ENCODE measurements around the gene DLGAP1.

DLGAP1 gene

GRCh38 chr18:3552305-3552704 lies 902.8 kb downstream of the DLGAP1 start:
- Histone ChIP-seq H3K27ac (ENCODE audit: low read length) (no peak overlapping the region), H3K4me3 (ENCODE audit: low read length) (no peak overlapping the region), H3K9ac (ENCODE audit: low read depth, low read length) (no peak overlapping the region), H3K36me3 (ENCODE audit: insufficient read depth, low read depth, low read length) (no peaks in the 10 kb centered on the region), H3K27me3 (ENCODE audit: insufficient read depth, low read length) (no peaks in the 10 kb centered on the region), H3K9me3 (ENCODE audit: insufficient read depth, low read depth, low read length) (no peaks in the 10 kb centered on the region), H3K4me1 (ENCODE audit: insufficient read depth, low read length) (peaks cover 31% of the 10 kb centered on the region; the same call in 1 of the 2 replicates)

DNA sequence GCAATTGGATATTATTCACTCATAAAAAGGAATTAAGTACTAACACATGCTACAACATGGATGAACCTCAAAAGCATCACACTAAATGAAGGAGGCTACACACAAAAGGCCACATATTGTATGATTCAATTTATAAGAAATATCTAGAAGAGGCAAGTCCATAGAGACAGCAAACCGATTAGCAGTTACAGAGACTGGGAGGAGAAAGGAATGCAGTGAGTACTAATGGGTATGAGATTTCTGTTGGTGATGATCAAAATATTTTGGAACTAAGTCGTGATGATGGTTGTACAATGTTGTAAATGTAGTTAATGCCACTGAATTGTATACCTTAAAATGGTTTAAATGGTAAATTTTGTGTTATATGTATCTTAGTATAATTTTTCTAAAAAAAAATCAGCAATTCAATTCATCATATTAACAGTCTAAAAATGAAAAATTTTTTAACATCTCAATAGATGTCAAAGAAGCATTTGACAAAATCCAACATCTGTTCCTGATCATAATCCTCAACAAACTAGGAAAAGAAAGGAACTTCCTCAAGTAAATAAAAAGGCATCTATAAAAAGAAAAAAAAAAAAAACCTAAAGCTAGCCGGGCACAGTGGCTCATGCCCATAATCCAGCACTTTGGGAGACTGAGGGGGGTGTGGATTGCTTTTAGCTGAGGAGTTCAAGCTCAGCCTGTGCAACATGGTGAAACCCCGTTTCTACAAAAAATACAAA lies 907.1 kb downstream of the DLGAP1 start:
- Histone ChIP-seq H3K4me1 (ENCODE audit: insufficient read depth, low read length) (peaks cover 9% of the 10 kb centered on the region; the same call in 1 of the 2 replicates), H3K27ac (ENCODE audit: low read length) (no peak overlapping the region), H3K9ac (ENCODE audit: low read depth, low read length) (no peak overlapping the region), H3K36me3 (ENCODE audit: insufficient read depth, low read depth, low read length) (no peaks in the 10 kb centered on the region), H3K4me3 (ENCODE audit: low read length) (no peak overlapping the region), H3K9me3 (ENCODE audit: insufficient read depth, low read depth, low read length) (no peaks in the 10 kb centered on the region), H3K27me3 (ENCODE audit: insufficient read depth, low read length) (no peaks in the 10 kb centered on the region)

DNA sequence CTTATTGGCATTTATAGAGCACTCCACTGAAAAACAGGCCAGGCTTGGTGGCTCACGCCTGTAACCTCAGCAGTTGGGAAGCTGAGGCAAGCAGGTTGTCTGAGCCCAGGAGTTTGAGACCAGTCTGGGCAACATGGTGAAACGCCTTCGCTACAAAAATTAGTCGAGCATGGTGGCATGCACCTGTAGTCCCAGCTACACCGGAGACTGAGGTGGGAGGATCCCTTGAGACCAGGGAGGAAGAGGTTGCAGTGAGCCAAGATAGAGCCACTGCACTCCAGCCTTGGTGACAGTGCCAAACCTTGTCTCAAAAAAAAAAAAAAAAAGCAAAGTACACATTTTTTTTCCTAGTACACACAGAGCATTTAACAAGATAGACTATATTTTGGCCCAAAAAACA lies 909.0 kb downstream of the DLGAP1 start:
- H3K36me3 ChIP-seq (ENCODE audit: insufficient read depth, low read depth, low read length) = no peaks in the 10 kb centered on the region
- H3K9ac ChIP-seq (ENCODE audit: low read depth, low read length) = no peak overlapping the region
- H3K27ac ChIP-seq (ENCODE audit: low read length) = no peak overlapping the region
- no peaks in the 10 kb centered on the region for H3K27me3 ChIP-seq (ENCODE audit: insufficient read depth, low read length)
- no peaks in the 10 kb centered on the region for H3K9me3 ChIP-seq (ENCODE audit: insufficient read depth, low read depth, low read length)
- no peak overlapping the region for H3K4me3 ChIP-seq (ENCODE audit: low read length)
- no peaks in the 10 kb centered on the region for H3K4me1 ChIP-seq (ENCODE audit: insufficient read depth, low read length)

DNA sequence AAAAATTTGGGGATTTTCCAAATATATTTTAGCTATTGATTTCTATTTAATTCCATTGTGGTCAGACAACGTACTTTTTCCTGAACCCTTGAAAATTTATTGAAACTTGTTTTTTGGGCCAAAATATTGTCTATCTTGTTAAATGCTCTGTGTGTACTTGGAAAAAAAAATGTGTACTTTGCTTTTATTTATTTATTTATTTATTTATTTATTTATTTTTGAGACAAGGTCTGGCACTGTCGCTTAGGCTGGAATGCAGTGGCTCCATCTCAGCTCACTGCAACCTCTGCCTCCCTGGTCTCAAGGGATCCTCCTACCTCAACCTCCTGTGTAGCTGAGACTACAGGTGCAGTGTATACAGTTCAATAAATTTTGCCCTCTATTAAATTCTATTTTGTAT lies 910.6 kb downstream of the DLGAP1 start:
- H3K27ac ChIP-seq (ENCODE audit: low read length) = no peak overlapping the region
- H3K27me3 ChIP-seq (ENCODE audit: insufficient read depth, low read length) = no peaks in the 10 kb centered on the region
- no peaks in the 10 kb centered on the region for H3K36me3 ChIP-seq (ENCODE audit: insufficient read depth, low read depth, low read length)
- no peak overlapping the region for H3K9ac ChIP-seq (ENCODE audit: low read depth, low read length)
- no peaks in the 10 kb centered on the region for H3K4me1 ChIP-seq (ENCODE audit: insufficient read depth, low read length)
- no peaks in the 10 kb centered on the region for H3K9me3 ChIP-seq (ENCODE audit: insufficient read depth, low read depth, low read length)
- no peak overlapping the region for H3K4me3 ChIP-seq (ENCODE audit: low read length)

DNA sequence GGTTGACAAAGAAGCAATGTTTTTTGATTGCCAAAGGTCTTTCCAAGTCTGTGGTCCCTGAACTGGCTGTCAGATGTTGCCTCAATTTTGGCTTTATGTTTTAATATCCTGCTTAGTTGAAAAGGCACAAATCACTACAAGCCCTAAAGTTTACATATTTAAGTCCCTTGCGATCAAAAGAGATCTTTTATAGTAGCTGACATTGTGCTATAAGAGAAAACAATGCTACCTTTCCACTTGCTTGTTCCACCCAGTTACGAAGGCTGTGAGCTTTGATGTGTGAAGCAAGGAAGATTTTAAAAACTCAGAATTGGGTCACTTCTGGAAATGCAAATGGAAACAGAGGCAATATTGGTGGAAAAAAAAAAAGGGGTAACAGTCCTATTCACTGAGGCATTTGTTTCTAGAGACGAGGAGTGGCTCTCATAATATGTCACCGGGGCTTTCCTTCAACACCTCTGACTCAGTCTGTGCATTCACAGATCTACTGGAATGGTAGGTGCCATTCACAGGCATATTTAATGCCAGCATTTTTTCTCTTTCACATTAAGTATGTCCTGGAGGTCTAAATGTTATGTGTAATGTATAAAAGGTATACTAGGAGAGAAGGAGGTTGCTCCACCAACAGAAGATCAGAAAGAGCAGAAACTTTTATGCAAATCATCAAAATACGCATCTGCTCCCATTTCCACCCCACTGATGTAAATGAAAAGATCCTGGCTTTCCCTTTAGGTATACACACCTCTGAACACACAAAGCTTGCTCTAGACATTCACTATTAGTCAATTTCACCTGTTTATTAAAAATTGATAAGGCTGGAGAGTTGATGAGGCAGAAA lies 913.3 kb downstream of the DLGAP1 start:
- no peaks in the 10 kb centered on the region for H3K27me3 ChIP-seq (ENCODE audit: insufficient read depth, low read length)
- H3K9me3 ChIP-seq (ENCODE audit: insufficient read depth, low read depth, low read length) = no peaks in the 10 kb centered on the region
- no peak overlapping the region for H3K9ac ChIP-seq (ENCODE audit: low read depth, low read length)
- H3K27ac ChIP-seq (ENCODE audit: low read length) = no peak overlapping the region
- H3K4me3 ChIP-seq (ENCODE audit: low read length) = no peak overlapping the region
- H3K4me1 ChIP-seq (ENCODE audit: insufficient read depth, low read length) = no peaks in the 10 kb centered on the region
- no peaks in the 10 kb centered on the region for H3K36me3 ChIP-seq (ENCODE audit: insufficient read depth, low read depth, low read length)

- H3K4me3 ChIP-seq (ENCODE audit: low read length) = no peak overlapping the region
Observed at GRCh38 chr18:3540805-3541548, 914.1 kb downstream of the DLGAP1 start.

DNA sequence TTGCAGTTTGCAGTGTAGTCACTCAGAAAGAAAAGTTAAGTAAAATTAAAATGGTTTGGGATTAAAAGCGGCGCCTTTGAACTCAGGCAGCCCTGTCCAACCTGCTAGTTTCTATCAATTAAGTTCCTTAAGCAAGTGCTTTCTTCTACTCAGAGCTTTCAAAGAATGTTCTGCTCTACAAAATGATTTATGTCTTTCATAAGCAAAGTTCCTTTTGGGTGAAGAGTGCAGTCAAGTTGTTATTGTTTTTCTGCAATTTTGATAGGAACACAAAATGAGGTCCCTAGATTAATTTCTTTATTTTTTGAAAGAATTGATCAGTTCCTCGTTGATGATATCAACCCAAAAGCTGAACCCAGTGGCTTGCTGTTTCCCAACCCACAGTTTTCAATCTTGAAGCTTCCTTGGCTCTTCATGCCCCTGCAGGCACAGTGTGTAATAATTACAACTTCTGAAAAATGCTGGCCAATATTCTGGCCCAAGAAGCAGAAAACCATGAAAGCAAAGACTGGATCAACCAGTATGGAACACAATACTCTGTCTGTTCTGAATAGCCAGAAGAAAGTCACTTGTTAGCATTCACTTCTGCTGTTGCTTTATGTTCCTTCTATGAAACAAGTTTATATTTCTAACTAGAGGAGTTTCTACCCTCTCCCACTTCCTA lies 916.0 kb downstream of the DLGAP1 start:
- Histone ChIP-seq H3K4me1 (ENCODE audit: insufficient read depth, low read length) (no peaks in the 10 kb centered on the region), H3K27me3 (ENCODE audit: insufficient read depth, low read length) (no peaks in the 10 kb centered on the region), H3K27ac (ENCODE audit: low read length) (no peak overlapping the region), H3K9ac (ENCODE audit: low read depth, low read length) (no peak overlapping the region), H3K9me3 (ENCODE audit: insufficient read depth, low read depth, low read length) (no peaks in the 10 kb centered on the region), H3K36me3 (ENCODE audit: insufficient read depth, low read depth, low read length) (no peaks in the 10 kb centered on the region), H3K4me3 (ENCODE audit: low read length) (no peak overlapping the region)

More at GRCh38 chr18:3540805-3541548, 914.1 kb downstream of the DLGAP1 start:
- H3K27me3 ChIP-seq (ENCODE audit: insufficient read depth, low read length) = no peaks in the 10 kb centered on the region
- H3K36me3 ChIP-seq (ENCODE audit: insufficient read depth, low read depth, low read length) = no peaks in the 10 kb centered on the region
- H3K4me1 ChIP-seq (ENCODE audit: insufficient read depth, low read length) = no peaks in the 10 kb centered on the region
- H3K9me3 ChIP-seq (ENCODE audit: insufficient read depth, low read depth, low read length) = no peaks in the 10 kb centered on the region
- H3K9ac ChIP-seq (ENCODE audit: low read depth, low read length) = no peak overlapping the region
- H3K27ac ChIP-seq (ENCODE audit: low read length) = no peak overlapping the region

- no peak overlapping the region for H3K9ac ChIP-seq (ENCODE audit: low read depth, low read length)
Observed at GRCh38 chr18:3538456-3538855, 916.7 kb downstream of the DLGAP1 start.

DNA sequence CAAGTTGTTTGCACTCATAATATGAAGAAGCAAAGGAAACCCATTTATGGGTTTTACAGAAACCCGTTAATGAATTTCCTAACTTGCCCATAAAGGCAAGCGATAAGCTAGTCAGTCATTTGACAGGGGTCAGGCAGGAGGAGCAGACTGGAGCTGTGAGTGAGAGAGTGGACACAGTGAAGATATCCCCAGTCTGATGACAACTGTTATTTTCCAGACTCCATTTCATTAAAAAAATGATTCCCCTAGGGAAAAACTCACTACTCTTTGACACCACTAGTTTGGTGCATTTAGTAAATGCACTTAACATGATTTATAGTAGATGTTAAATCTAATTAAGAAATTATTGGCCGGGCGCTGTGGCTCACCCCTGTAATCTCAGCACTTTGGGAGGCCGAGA lies 924.3 kb downstream of the DLGAP1 start:
- H3K27ac ChIP-seq (ENCODE audit: low read length) = no peak overlapping the region
- no peak overlapping the region for H3K4me3 ChIP-seq (ENCODE audit: low read length)

More at GRCh38 chr18:3538456-3538855, 916.7 kb downstream of the DLGAP1 start:
- Histone ChIP-seq H3K4me1 (ENCODE audit: insufficient read depth, low read length) (no peaks in the 10 kb centered on the region), H3K36me3 (ENCODE audit: insufficient read depth, low read depth, low read length) (no peaks in the 10 kb centered on the region), H3K27ac (ENCODE audit: low read length) (no peak overlapping the region), H3K27me3 (ENCODE audit: insufficient read depth, low read length) (no peaks in the 10 kb centered on the region), H3K9me3 (ENCODE audit: insufficient read depth, low read depth, low read length) (no peaks in the 10 kb centered on the region), H3K4me3 (ENCODE audit: low read length) (no peak overlapping the region)

DNA sequence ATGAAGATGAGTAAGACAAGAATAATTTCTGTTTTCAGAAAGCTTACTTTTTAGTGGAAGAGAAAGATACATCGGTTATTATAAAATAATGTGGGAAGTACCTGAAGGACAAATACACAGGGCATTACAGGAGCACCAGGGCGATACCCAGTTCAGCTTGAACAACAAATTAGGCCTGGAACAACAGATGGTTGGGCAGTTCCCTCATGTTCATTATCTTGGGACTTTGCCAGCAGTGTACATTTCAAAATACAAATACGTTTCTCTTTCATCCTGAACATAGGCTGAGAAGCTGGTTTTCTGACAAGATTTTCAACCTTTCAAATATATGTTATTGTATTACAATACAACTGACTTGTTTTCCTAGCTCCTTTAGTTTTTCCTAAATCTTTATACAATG lies 925.5 kb downstream of the DLGAP1 start:
- Histone ChIP-seq H3K4me1 (ENCODE audit: insufficient read depth, low read length) (peaks cover 22% of the 10 kb centered on the region; the same call in 1 of the 2 replicates), H3K36me3 (ENCODE audit: insufficient read depth, low read depth, low read length) (no peaks in the 10 kb centered on the region), H3K9ac (ENCODE audit: low read depth, low read length) (no peak overlapping the region), H3K9me3 (ENCODE audit: insufficient read depth, low read depth, low read length) (no peaks in the 10 kb centered on the region), H3K4me3 (ENCODE audit: low read length) (no peak overlapping the region), H3K27ac (ENCODE audit: low read length) (no peak overlapping the region), H3K27me3 (ENCODE audit: insufficient read depth, low read length) (no peaks in the 10 kb centered on the region)

More for the DNA sequence above, 924.3 kb downstream of the DLGAP1 start:
- Histone ChIP-seq H3K9me3 (ENCODE audit: insufficient read depth, low read depth, low read length) (no peaks in the 10 kb centered on the region), H3K36me3 (ENCODE audit: insufficient read depth, low read depth, low read length) (no peaks in the 10 kb centered on the region), H3K4me1 (ENCODE audit: insufficient read depth, low read length) (peaks cover 20% of the 10 kb centered on the region; the same call in 1 of the 2 replicates), H3K27me3 (ENCODE audit: insufficient read depth, low read length) (no peaks in the 10 kb centered on the region), H3K9ac (ENCODE audit: low read depth, low read length) (no peak overlapping the region)

- Histone ChIP-seq H3K9me3 (ENCODE audit: insufficient read depth, low read depth, low read length) (peaks cover 2% of the 10 kb centered on the region; the same call in 1 of the 2 replicates), H3K27me3 (ENCODE audit: insufficient read depth, low read length) (no peaks in the 10 kb centered on the region), H3K27ac (ENCODE audit: low read length) (no peak overlapping the region), H3K9ac (ENCODE audit: low read depth, low read length) (no peak overlapping the region), H3K4me3 (ENCODE audit: low read length) (no peak overlapping the region), H3K36me3 (ENCODE audit: insufficient read depth, low read depth, low read length) (no peaks in the 10 kb centered on the region), H3K4me1 (ENCODE audit: insufficient read depth, low read length) (peaks cover 22% of the 10 kb centered on the region; the same call in 1 of the 2 replicates)
Observed at GRCh38 chr18:3529077-3529476, 926.0 kb downstream of the DLGAP1 start.
